ENCODE results near the gene PDE12.
"Not testable (repeated sequence)": the region's sequence is repeated elsewhere in the genome, so short reads cannot be mapped to it uniquely, and the experiment has no call there.

The PDE12 gene

DNA sequence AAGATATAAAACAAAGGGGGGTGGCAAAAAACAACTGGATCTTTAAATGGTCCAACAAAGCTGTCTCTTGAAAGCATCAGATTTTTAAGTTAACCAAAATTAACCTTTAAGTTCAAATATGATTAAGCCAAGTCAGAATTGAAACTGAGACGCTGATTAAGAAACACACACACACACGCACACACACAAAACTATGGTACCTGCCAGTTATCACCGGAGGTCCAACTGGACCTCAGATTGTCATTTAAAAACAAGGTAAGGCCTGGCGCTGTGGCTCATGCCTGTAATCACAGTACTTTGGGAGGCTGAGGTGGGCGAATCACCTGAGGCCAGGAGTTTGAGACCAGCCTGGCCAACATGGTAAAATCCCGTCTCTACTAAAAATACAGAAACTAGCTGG lies 30.7 kb downstream of the PDE12 start:
- FAIRE-seq, result no peak

GRCh38 chr3:57587905-57588304 lies 31.8 kb downstream of the PDE12 start:
- no peak for FAIRE-seq

GRCh38 chr3:57592306-57592705 lies 36.2 kb downstream of the PDE12 start:
- FAIRE-seq, result no peak

- FAIRE-seq, result no peak
Observed at GRCh38 chr3:57594144-57594543, 38.1 kb downstream of the PDE12 start.

- no peak for FAIRE-seq
Observed at GRCh38 chr3:57594576-57594975, 38.5 kb downstream of the PDE12 start.

GRCh38 chr3:57596495-57597126 lies 40.5 kb downstream of the PDE12 start:
- no peak for FAIRE-seq

DNA sequence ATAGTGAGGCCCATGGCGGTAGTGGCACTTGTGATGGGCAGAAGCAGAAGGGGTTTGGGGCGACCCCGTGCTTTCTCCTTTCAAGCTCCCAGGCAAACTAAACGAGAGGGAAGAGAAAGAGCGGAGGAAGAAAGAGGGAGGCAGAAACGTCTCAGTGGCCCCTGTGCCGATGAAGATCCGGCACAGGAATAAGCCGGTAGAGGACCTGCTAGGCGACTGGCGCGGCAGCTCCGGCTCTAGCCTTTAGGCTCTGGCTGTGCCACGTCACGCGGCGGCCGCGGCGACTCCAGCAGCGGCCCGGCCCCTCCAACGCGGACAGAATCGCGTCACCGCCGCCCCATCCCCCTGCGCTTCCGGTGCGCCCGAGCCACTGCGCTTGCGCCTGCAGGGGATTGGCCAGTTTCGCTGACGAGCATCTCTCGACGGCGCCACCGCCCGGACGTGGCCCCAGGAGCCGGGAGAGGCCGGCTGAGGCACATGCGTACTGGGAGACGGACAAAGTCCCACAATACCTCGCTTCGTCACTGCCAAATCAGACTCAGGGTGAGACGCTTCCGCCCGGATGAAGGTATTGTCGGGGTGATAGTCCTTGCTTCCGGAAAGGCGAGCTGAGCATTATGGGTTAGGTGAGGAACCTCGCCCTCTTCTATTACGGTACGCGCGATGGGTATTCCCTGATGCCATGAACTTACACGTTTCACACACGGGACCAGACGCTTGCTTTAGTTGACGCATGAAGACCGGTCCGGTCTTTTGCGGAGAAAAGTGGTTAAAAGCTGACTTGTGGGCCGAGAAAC lies 41.3 kb downstream of the PDE12 start, which contains the start of gene ARF4:
ARF4 (minus strand) TSS at position 218 of the 797 bp plus-strand sequence; CDS start at position 14, 204 bp downstream.
- FAIRE-seq, result peak; percentile 53

GRCh38 chr3:57598765-57599360 lies 42.8 kb downstream of the PDE12 start:
- no peak for FAIRE-seq

DNA sequence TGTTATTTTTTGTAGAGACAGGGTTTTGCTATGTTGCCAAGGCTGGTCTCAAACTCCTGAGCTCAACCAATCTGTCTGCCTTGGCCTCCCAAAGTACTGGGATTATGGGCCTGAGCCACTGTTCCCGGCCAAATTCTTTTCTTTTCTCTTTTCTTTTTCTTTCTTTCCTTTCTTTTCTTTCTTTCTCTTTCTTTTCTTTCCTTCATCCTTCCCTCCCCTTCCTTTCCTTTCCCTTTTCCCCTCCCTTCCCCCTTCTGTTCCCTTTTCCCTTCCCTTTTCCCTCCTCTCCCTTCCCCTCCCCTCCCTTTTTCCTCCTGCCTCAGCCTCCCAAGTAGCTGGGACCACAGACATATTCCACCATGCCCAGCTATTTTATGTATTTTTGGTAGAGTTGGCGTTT lies 44.1 kb downstream of the PDE12 start:
- no peak for FAIRE-seq

DNA sequence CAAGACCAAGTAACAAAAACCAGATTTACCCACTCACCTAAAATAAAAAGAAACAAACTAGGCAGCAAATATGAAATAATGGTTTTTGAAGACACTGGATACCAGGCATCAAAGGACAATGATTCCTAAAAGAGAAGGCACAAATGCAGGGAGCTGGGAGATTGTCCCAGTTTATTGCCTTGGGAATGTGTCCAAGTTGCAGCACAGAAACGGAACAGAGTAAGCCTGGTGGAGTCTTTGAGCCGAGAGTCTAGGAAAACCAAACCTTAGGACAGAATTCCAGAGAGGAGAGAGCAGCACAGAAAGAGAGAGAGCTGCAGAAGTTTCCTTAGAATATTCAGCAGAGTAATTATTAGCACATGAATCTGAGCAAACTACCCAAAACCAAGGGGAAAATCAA lies 48.9 kb downstream of the PDE12 start:
- FAIRE-seq, result no peak

GRCh38 chr3:57605683-57606082 lies 49.6 kb downstream of the PDE12 start:
- FAIRE-seq, result no peak

DNA sequence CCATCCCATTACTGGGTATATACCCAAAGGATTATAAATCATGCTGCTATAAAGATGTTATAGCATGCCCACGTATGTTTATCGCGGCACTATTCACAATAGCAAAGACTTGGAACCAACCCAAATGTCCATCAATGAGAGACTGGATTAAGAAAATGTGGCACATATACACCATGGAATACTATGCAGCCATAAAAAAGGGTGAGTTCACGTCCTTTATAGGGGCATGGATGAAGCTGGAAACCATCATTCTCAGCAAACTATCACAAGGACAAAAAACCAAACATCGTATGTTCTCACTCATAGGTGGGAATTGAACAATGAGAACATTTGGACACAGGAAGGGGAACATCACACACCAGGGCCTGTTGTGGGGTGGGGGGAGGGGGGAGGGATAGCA lies 55.8 kb downstream of the PDE12 start:
- not testable (repeated sequence) for FAIRE-seq

DNA sequence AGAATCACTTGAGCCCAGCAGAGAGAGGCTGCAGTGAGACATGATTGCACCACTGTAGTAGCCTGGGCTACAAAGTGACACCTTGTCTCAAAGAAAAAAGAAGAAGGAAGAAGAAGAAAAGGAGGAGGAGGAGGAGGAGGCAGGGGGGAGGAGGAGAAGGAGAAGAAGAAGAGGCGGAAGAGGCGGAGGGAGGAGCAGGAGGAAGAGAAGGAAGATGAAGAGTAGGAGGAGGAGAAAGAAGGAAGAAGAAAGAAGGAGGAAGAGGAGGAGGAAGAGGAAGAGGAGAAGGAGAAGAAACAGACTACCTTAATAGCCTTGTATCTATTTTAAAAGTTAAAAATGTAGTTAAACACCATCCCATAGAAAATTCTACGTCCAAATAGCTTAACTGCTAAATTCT lies 60.2 kb downstream of the PDE12 start:
- no peak for FAIRE-seq
